Measurements from ENCODE around the gene CHD9NB.

The CHD9NB gene

DNA sequence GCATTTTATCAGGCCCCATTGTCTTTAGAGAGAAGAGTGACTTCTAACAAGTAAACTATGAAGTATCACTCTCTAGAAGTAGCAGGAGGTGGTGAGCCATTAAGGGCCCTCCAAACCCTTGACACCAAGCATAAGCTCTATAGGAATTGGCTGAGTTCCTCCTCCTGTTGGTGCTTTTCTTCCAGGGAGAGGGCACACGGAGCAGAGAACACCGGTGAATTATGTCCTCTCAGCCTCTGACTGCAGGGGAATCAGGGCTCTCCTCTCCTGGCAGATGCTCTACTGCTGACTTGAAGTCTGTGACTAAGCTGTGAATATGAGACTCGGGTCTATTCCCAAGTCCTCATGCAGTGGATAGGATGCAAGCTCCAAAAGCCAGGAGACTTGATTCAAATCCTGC, 34.4 kb upstream of the CHD9NB start:
- no peaks in the 10 kb centered on the region for H3K36me3 ChIP-seq
- no peak overlapping the region for H3K4me3 ChIP-seq
- H3K27me3 ChIP-seq: no peaks in the 10 kb centered on the region
- H3K4me1 ChIP-seq: peaks cover 0 to 73% (median 39%) of the 10 kb centered on the region in 4 donors
- TF ChIP-seq CTCF (IDR thresholded peaks at IDR 0.05): no peak
- no peaks in the 10 kb centered on the region for H3K9me3 ChIP-seq
- peak overlapping the region in 1 of 2 donors; percentile 13 for H3K27ac ChIP-seq
- intact Hi-C loops (cut with DNase I; ENCODE audit: low total_unique reads): no loop called here
- DNase-seq: no peak

GRCh38 chr16:53085931-53086421, 33.3 kb upstream of the CHD9NB start:
- intact Hi-C loops (cut with DNase I; ENCODE audit: low total_unique reads): no loop called here
- peaks cover 3 to 68% (median 33%) of the 10 kb centered on the region in 4 donors for H3K4me1 ChIP-seq
- H3K36me3 ChIP-seq: no peaks in the 10 kb centered on the region
- H3K9me3 ChIP-seq: no peaks in the 10 kb centered on the region
- no peak for DNase-seq
- no peak for TF ChIP-seq CTCF (IDR thresholded peaks at IDR 0.05)
- no peaks in the 10 kb centered on the region for H3K27me3 ChIP-seq
- H3K4me3 ChIP-seq: no peak overlapping the region
- peak overlapping the region; percentile 45 to 58 for H3K27ac ChIP-seq

DNA sequence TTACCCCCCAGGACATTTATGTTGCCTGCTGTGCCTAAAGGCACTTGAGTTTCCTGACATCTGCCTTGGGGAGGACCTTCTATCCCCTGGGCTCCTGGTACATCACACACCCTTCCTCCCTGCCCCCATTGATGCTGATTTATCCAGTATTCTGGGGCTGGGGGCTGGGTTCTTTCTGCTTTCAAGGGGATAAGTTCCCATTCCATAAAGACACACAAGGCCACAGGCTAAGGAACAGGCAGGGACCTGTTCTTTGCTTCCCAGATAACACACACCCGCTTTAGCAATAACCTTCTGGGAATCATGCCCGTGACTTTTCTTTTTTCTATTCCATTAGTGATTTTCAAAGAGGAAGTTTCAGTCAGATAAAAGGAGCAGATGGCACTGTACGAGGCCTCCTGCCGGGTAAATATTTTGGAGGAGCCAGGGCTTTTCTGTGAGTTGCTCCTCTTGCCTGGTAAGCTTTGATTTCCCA, 32.7 kb upstream of the CHD9NB start:
- DNase-seq: peak in 1 of 2 donors; percentile 57
- no peaks in the 10 kb centered on the region for H3K9me3 ChIP-seq
- no peak for TF ChIP-seq CTCF (IDR thresholded peaks at IDR 0.05)
- H3K27ac ChIP-seq: peak overlapping the region; percentile 45 to 58
- H3K36me3 ChIP-seq: no peaks in the 10 kb centered on the region
- H3K4me1 ChIP-seq: peaks cover 5 to 69% (median 35%) of the 10 kb centered on the region in 4 donors
- intact Hi-C loops (cut with DNase I; ENCODE audit: low total_unique reads): no loop called here
- H3K27me3 ChIP-seq: no peaks in the 10 kb centered on the region
- no peak overlapping the region for H3K4me3 ChIP-seq

GRCh38 chr16:53084746-53085334, 32.1 kb upstream of the CHD9NB start:
- DNase-seq: no peak
- Histone ChIP-seq H3K4me1 (peaks cover 11 to 69% (median 32%) of the 10 kb centered on the region in 4 donors), H3K27me3 (no peaks in the 10 kb centered on the region), H3K9me3 (no peaks in the 10 kb centered on the region), H3K27ac (peak overlapping the region; percentile 45 to 58), H3K4me3 (no peak overlapping the region), H3K36me3 (no peaks in the 10 kb centered on the region)
- no peak for TF ChIP-seq CTCF (IDR thresholded peaks at IDR 0.05)
- intact Hi-C loops (cut with DNase I; ENCODE audit: low total_unique reads): no loop called here

GRCh38 chr16:53084141-53084541, 31.4 kb upstream of the CHD9NB start:
- H3K27ac ChIP-seq: peak overlapping the region; percentile 45 to 58
- TF ChIP-seq CTCF (IDR thresholded peaks at IDR 0.05): no peak
- DNase-seq: peak; percentile 68 to 80
- peaks cover 8 to 67% (median 31%) of the 10 kb centered on the region in 4 donors for H3K4me1 ChIP-seq
- H3K4me3 ChIP-seq: no peak overlapping the region
- H3K36me3 ChIP-seq: no peaks in the 10 kb centered on the region
- intact Hi-C loops (cut with DNase I; ENCODE audit: low total_unique reads): no loop called here
- H3K9me3 ChIP-seq: no peaks in the 10 kb centered on the region
- H3K27me3 ChIP-seq: no peaks in the 10 kb centered on the region
